ENCODE measurements around the gene SPIN1. TPM values are rescaled to one million over a fixed set of nuclear protein-coding genes. Genes with fewer than 3 reads are reported as not detected.
A peak's percentile ranks its signal among the peaks of the same experiment; 100 is the strongest.

Gene SPIN1
- total RNA-seq, 1 experiment from 2014 or later = 76.9 TPM

DNA sequence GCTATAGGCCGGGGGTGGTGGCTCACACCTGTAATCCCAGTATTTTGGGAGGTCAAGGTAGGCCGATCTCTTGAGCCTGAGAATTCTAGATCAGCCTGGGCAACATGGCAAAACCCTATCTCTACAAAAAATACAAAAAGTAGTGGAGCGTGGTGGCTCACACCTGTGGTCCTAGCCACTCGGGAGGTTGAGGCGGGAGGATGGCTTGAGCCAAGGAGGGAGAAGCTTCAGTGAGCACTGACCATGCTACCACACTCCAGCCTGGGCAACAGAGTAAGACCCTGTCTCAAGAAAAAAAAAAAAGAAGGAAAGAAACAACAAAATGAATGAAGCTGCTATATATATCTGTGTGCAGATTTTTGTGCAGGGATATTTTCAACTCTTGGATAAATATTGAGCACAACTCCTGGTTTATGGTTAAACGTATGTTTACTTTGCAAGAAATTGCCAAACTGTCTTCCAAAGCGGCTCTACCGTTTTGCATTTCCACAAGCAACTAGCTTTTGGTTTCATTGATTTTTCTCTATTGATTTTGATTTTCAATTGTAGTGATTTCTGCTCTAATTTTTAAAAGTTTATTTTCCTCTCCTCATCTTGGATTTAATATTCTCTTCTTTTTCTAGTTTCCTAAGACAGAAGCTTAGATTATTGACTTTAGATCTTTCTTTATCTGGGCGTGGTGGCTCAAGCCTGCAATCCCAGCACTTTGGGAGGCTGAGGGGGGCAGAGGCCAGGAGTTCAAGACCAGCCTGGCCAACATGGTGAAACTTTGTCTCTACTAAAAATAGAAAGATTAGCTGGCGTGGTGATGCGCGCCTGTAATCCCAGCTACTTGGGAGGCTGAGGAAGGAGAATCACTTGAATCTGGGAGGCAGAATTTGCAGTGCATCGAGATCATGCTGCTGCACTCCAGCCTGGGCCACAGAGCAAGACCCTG is 49.2 kb downstream of the SPIN1 start:
- in situ Hi-C loops (cut with HindIII; ENCODE audit: low pct_unique_long_range_greater_than_20kb, low sequenced_read_pairs) = no loop called here
- TF ChIP-seq, protein P1, sequence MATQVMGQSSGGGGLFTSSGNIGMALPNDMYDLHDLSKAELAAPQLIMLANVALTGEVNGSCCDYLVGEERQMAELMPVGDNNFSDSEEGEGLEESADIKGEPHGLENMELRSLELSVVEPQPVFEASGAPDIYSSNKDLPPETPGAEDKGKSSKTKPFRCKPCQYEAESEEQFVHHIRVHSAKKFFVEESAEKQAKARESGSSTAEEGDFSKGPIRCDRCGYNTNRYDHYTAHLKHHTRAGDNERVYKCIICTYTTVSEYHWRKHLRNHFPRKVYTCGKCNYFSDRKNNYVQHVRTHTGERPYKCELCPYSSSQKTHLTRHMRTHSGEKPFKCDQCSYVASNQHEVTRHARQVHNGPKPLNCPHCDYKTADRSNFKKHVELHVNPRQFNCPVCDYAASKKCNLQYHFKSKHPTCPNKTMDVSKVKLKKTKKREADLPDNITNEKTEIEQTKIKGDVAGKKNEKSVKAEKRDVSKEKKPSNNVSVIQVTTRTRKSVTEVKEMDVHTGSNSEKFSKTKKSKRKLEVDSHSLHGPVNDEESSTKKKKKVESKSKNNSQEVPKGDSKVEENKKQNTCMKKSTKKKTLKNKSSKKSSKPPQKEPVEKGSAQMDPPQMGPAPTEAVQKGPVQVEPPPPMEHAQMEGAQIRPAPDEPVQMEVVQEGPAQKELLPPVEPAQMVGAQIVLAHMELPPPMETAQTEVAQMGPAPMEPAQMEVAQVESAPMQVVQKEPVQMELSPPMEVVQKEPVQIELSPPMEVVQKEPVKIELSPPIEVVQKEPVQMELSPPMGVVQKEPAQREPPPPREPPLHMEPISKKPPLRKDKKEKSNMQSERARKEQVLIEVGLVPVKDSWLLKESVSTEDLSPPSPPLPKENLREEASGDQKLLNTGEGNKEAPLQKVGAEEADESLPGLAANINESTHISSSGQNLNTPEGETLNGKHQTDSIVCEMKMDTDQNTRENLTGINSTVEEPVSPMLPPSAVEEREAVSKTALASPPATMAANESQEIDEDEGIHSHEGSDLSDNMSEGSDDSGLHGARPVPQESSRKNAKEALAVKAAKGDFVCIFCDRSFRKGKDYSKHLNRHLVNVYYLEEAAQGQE (IDR thresholded peaks at IDR 0.05; ENCODE audit: insufficient read depth in 1 of 2, low read depth in 2 of 2, low read length in 1 of 2) = no peak
- TF ChIP-seq CTCF (IDR thresholded peaks at IDR 0.05) (no peak), POLR2AphosphoS5 (IDR thresholded peaks at IDR 0.05; ENCODE audit: low read depth, low read length) (no peak), TCF7L2 (IDR thresholded peaks at IDR 0.05; ENCODE audit: low read depth, low read length) (no peak), SIN3A (IDR thresholded peaks at IDR 0.05; ENCODE audit: borderline replicate concordance, insufficient read depth, low read depth, low read length) (no peak)
- intact Hi-C loops (cut with micrococcal nuclease; ENCODE audit: unreplicated experiment) = no loop called here
- H3K4me3 ChIP-seq (ENCODE audit: low read depth in 2 of 2, low read length in 2 of 2) = no peak overlapping the region
- no peak overlapping the region for H3K27ac ChIP-seq (ENCODE audit: low read length)
- CTCF ChIA-PET = no interaction called here
- no TSS peak for BruUV-seq (replicated peaks)
- DNase-seq (ENCODE audit: low read depth, low spot score) (no peak), ATAC-seq (no peak)
- POLR2A ChIA-PET = no interaction called here
- no peaks in the 10 kb centered on the region for H3K36me3 ChIP-seq (ENCODE audit: control insufficient read depth, insufficient read depth, low read length)
- H3K9me3 ChIP-seq (ENCODE audit: control insufficient read depth, insufficient read depth, low read depth, low read length) = no peaks in the 10 kb centered on the region
- no peaks in the 10 kb centered on the region for H3K27me3 ChIP-seq (ENCODE audit: control insufficient read depth, insufficient read depth, low read length)
- H3K4me1 ChIP-seq (ENCODE audit: control insufficient read depth, insufficient read depth, low read length) = no peaks in the 10 kb centered on the region

- no peaks in the 10 kb centered on the region for H3K36me3 ChIP-seq (ENCODE audit: control insufficient read depth, insufficient read depth, low read length)
- POLR2A ChIA-PET = no interaction called here
- no peak for ATAC-seq
- H3K4me3 ChIP-seq (ENCODE audit: low read depth in 2 of 2, low read length in 2 of 2) = no peak overlapping the region
- no peaks in the 10 kb centered on the region for H3K27me3 ChIP-seq (ENCODE audit: control insufficient read depth, insufficient read depth, low read length)
- H3K27ac ChIP-seq (ENCODE audit: low read length) = no peak overlapping the region
- TF ChIP-seq TCF7L2 (IDR thresholded peaks at IDR 0.05; ENCODE audit: low read depth, low read length) (no peak), POLR2AphosphoS5 (IDR thresholded peaks at IDR 0.05; ENCODE audit: low read depth, low read length) (no peak)
- TF ChIP-seq, protein P1 (IDR thresholded peaks at IDR 0.05; ENCODE audit: insufficient read depth in 1 of 2, low read depth in 2 of 2, low read length in 1 of 2) = no peak
- TSS peak; percentile 41 for BruUV-seq (replicated peaks)
- H3K9me3 ChIP-seq (ENCODE audit: control insufficient read depth, insufficient read depth, low read depth, low read length) = no peaks in the 10 kb centered on the region
- in situ Hi-C loops (cut with HindIII; ENCODE audit: low pct_unique_long_range_greater_than_20kb, low sequenced_read_pairs) = no loop called here
- CTCF ChIA-PET = no interaction called here
- H3K4me1 ChIP-seq (ENCODE audit: control insufficient read depth, insufficient read depth, low read length) = no peaks in the 10 kb centered on the region
- no peak for DNase-seq (ENCODE audit: low read depth, low spot score)
- intact Hi-C loops (cut with micrococcal nuclease; ENCODE audit: unreplicated experiment) = no loop called here
These were observed 50.6 kb downstream of the SPIN1 start for GRCh38 chr9:88438811-88439210.
